HCT116 (cell line): ENCODE data around the gene KCNIP3. TPM values are rescaled to one million over a fixed set of nuclear protein-coding genes. Genes with fewer than 3 reads are reported as not detected.

Experiments
- ATAC-seq: fragments of 200-7000 bp; cut with Tn5 transposase; 2 replicates; pipeline ENCODE4 v1.9.1; 2020; ENCODE audit warnings: mild to moderate bottlenecking, moderate library complexity
- BruUV-seq: library from RNA; stranded (reverse); fragments of 400-500 nt; replicated peaks from 2 replicates; lab custom pipeline; 2021; lab: Mats Ljungman, UMichigan
- CTCF ChIA-PET: fragments of 300-600 bp; sonication (Branson Sonifier 250); formaldehyde crosslinking; loops from one replicate; lab custom pipeline; 2021; ENCODE audit warnings: antibody characterized with exemption; lab: Charles Lee
- POLR2A ChIA-PET: fragments of 300-600, 350-600 bp; sonication (Branson Sonifier 250); formaldehyde crosslinking; loops from one replicate; lab custom pipeline; 2021; ENCODE audit warnings: antibody characterized with exemption; lab: Charles Lee
- RAD21 ChIA-PET, 2 experiments: fragments of 300-600 bp; sonication (Branson Sonifier 250); formaldehyde crosslinking; loops; one replicate each; lab custom pipeline; 2023; ENCODE audit warnings: low total read pairs in 2 of 2; ENCODE audit not compliant: uncharacterized antibody in 2 of 2, unreplicated experiment in 2 of 2, low non-redundant PET in 1 of 2; lab: Charles Lee
- DNase-seq: peaks from one replicate; pipeline ENCODE4 v3.0.0-alpha.2; 2010; ENCODE audit warnings: low read depth, low spot score
- H2AFZ ChIP-seq: fragments of 200-600 bp; shearing (Covaris generic), sonication (generic); 2 replicates; pipeline ENCODE4 v1.6.1; 2017; ENCODE audit warnings: low read depth, mixed run types, mixed read lengths, antibody characterized with exemption, low read length; ENCODE audit not compliant: poor library complexity, severe bottlenecking
- H3K27ac ChIP-seq: 2 replicates; pipeline ENCODE4 v1.5.1; 2012; ENCODE audit warnings: low read depth, low read length
- H3K27me3 ChIP-seq: fragments of 200-600 bp; sonication (generic); 2 replicates; pipeline ENCODE4 v1.6.1; 2016; ENCODE audit warnings: mixed run types, low read length, mixed read lengths; ENCODE audit not compliant: insufficient read depth
- H3K36me3 ChIP-seq, 2 experiments: fragments of 200-500 bp in 1 of 2; fragments of 200-600 bp in 1 of 2; sonication (Bioruptor generic) in 1 of 2; sonication (generic) in 1 of 2; 2 replicates each; pipeline versions ENCODE4 v1.5.1 to v1.6.1; 2014 to 2016; ENCODE audit warnings: low read length in 2 of 2, inconsistent platforms in 1 of 2, mixed read lengths in 1 of 2, mixed run types in 1 of 2; ENCODE audit not compliant: insufficient read depth in 2 of 2, control insufficient read depth in 1 of 2
- H3K4me1 ChIP-seq, 2 experiments: fragments of 200-600 bp in 1 of 2; sonication (generic) in 1 of 2; 2 replicates each; pipeline versions ENCODE4 v1.5.1 to v1.6.1; 2012 to 2017; ENCODE audit warnings: low read length in 2 of 2, inconsistent platforms in 1 of 2, mild to moderate bottlenecking in 1 of 2, mixed read lengths in 1 of 2, mixed run types in 1 of 2, moderate library complexity in 1 of 2; ENCODE audit not compliant: insufficient read depth in 2 of 2, control insufficient read depth in 1 of 2
- H3K4me2 ChIP-seq: fragments of 200-600 bp; sonication (generic); 2 replicates; pipeline ENCODE4 v1.6.1; 2017; ENCODE audit warnings: mixed run types, low read length, mixed read lengths
- H3K4me3 ChIP-seq, 2 experiments: fragments of 200-600 bp in 1 of 2; sonication (generic) in 1 of 2; replicated peaks in 1 of 2; 2 replicates each; pipeline ENCODE4 v1.5.1; 2011 to 2016; ENCODE audit warnings: low read length in 2 of 2, control low read depth in 1 of 2, low read depth in 1 of 2, mild to moderate bottlenecking in 1 of 2, mixed read lengths in 1 of 2, mixed run types in 1 of 2
- H3K79me2 ChIP-seq: fragments of 200-600 bp; sonication (generic); 2 replicates; pipeline ENCODE4 v1.6.1; 2017; ENCODE audit warnings: mild to moderate bottlenecking, mixed run types, low read length, moderate library complexity, mixed read lengths; ENCODE audit not compliant: insufficient read depth
- H3K9ac ChIP-seq: fragments of 200-600 bp; sonication (generic); 2 replicates; pipeline ENCODE4 v1.6.1; 2016; ENCODE audit warnings: low read length, mixed read lengths
- H3K9me2 ChIP-seq: fragments of 200-600 bp; sonication (generic), shearing (Covaris generic); 2 replicates; pipeline ENCODE4 v1.6.1; 2017; ENCODE audit warnings: mixed run types, mild to moderate bottlenecking, moderate library complexity; ENCODE audit not compliant: insufficient read depth
- H3K9me3 ChIP-seq, 2 experiments: fragments of 200-500 bp in 1 of 2; fragments of 200-600 bp in 1 of 2; sonication (Bioruptor generic) in 1 of 2; sonication (generic) in 1 of 2; 2 replicates each; pipeline ENCODE4 v1.6.1; 2014 to 2017; ENCODE audit warnings: low read length in 2 of 2, mixed read lengths in 2 of 2, inconsistent platforms in 1 of 2, low read depth in 1 of 2, mild to moderate bottlenecking in 1 of 2, mixed run types in 1 of 2, moderate library complexity in 1 of 2; ENCODE audit not compliant: control insufficient read depth in 1 of 2, insufficient read depth in 1 of 2
- H4K20me1 ChIP-seq: fragments of 200-600 bp; sonication (generic), shearing (Covaris generic); 2 replicates; pipeline ENCODE4 v1.6.1; 2017; ENCODE audit warnings: mixed run types, mild to moderate bottlenecking, moderate library complexity; ENCODE audit not compliant: insufficient read depth
- CBX3 ChIP-seq: IDR thresholded peaks from 2 replicates; pipeline ENCODE4 v1.6.1; 2012; ENCODE audit warnings: low read depth
- CEBPB ChIP-seq: IDR thresholded peaks from 2 replicates; pipeline ENCODE4 v1.6.1; 2012; ENCODE audit warnings: low read depth
- EGR1 ChIP-seq: IDR thresholded peaks from 2 replicates; pipeline ENCODE4 v1.6.1; 2012; ENCODE audit warnings: low read depth
- ELF1 ChIP-seq: IDR thresholded peaks from 2 replicates; pipeline ENCODE4 v1.6.1; 2012; ENCODE audit warnings: low read depth, borderline replicate concordance
- EZH2 ChIP-seq: fragments of 200-600 bp; sonication (generic); IDR thresholded peaks from 2 replicates; pipeline ENCODE4 v1.6.1; 2017; ENCODE audit warnings: antibody characterized with exemption, mixed run types
- EZH2phosphoT487 ChIP-seq: fragments of 200-600 bp; IDR thresholded peaks from 2 replicates; pipeline ENCODE4 v1.6.1; 2018; ENCODE audit warnings: antibody characterized with exemption, borderline replicate concordance
- JUND ChIP-seq: IDR thresholded peaks from 2 replicates; pipeline ENCODE4 v1.6.1; 2012
- POLR2A ChIP-seq: IDR thresholded peaks from 2 replicates; pipeline ENCODE4 v1.7.0; 2011; ENCODE audit warnings: borderline replicate concordance; ENCODE audit not compliant: insufficient read depth, insufficient read length; ENCODE audit errors: extremely low read depth
- POLR2AphosphoS5 ChIP-seq: IDR thresholded peaks from 2 replicates; pipeline ENCODE4 v1.6.1; 2011; ENCODE audit warnings: mild to moderate bottlenecking, low read depth, low read length, moderate library complexity
- RAD21 ChIP-seq: IDR thresholded peaks from 2 replicates; pipeline ENCODE4 v1.6.1; 2012; ENCODE audit warnings: low read depth, mild to moderate bottlenecking
- SIN3A ChIP-seq: IDR thresholded peaks from 2 replicates; pipeline ENCODE4 v1.6.1; 2012; ENCODE audit warnings: low read depth
- SP1 ChIP-seq: IDR thresholded peaks from 2 replicates; pipeline ENCODE4 v1.6.1; 2012; ENCODE audit warnings: low read depth
- SRF ChIP-seq: IDR thresholded peaks from 2 replicates; pipeline ENCODE4 v1.6.1; 2012; ENCODE audit warnings: low read depth
- TCF7L2 ChIP-seq: IDR thresholded peaks from 2 replicates; pipeline ENCODE4 v1.7.0; 2011; ENCODE audit warnings: borderline replicate concordance, inconsistent platforms; ENCODE audit not compliant: insufficient read depth, insufficient read length; ENCODE audit errors: extremely low read depth
- YY1 ChIP-seq: IDR thresholded peaks from 2 replicates; pipeline ENCODE4 v1.6.1; 2011; ENCODE audit warnings: low read length, low read depth, moderate library complexity, mild to moderate bottlenecking; ENCODE audit not compliant: insufficient replicate concordance; ENCODE audit errors: extremely low read depth
- intact Hi-C: fragments of 100-400 bp; cut with micrococcal nuclease; formaldehyde crosslinking; loops from 2 replicates; pipeline ENCODE4 v1.10.0; 2022
- total RNA-seq: library from RNA; stranded (reverse); gene quantifications from one replicate; pipeline ENCODE4 v1.2.1, GENCODE V29; 2021; ENCODE audit not compliant: unreplicated experiment
- TF ChIP-seq, protein P1 (sequence below): IDR thresholded peaks from 2 replicates; pipeline ENCODE4 v1.6.1; 2012
- TF ChIP-seq, protein P2 (sequence below): IDR thresholded peaks from 2 replicates; pipeline ENCODE4 v1.6.1; 2011; ENCODE audit warnings: mild to moderate bottlenecking, low read length, moderate library complexity; ENCODE audit not compliant: insufficient replicate concordance; ENCODE audit errors: extremely low read depth
- TF ChIP-seq, protein P3 (sequence below), 3 experiments: fragments of 200-600 bp in 1 of 3; sonication (generic) in 1 of 3; IDR thresholded peaks in 2 of 3; conservative IDR thresholded peaks in 1 of 3; 2 replicates each; pipeline ENCODE4 v1.5.1; 2012 to 2017; ENCODE audit warnings: low read depth in 2 of 3, low read length in 2 of 3, antibody characterized with exemption in 1 of 3, borderline replicate concordance in 1 of 3, control low read depth in 1 of 3, mild to moderate bottlenecking in 1 of 3, mixed read lengths in 1 of 3, mixed run types in 1 of 3, moderate library complexity in 1 of 3; ENCODE audit not compliant: insufficient read depth in 1 of 3

Gene KCNIP3
- total RNA-seq, 1 experiment from 2014 or later, result 3.1 TPM

GRCh38 chr2:95264624-95265023, 32.5 kb upstream of the KCNIP3 start:
- H3K27me3 ChIP-seq, result no peaks in the 10 kb centered on the region
- no TSS peak for BruUV-seq
- no peak overlapping the region for H3K4me2 ChIP-seq
- H3K4me1 ChIP-seq, result peaks cover 0 to 14% of the 10 kb centered on the region in 2 experiments; a peak in 2 of 4 replicates
- no peaks in the 10 kb centered on the region for H3K9me2 ChIP-seq
- no peaks in the 10 kb centered on the region for H3K79me2 ChIP-seq
- no peak overlapping the region for H3K27ac ChIP-seq
- DNase-seq (no peak), ATAC-seq (no peak)
- no peak overlapping the region for H2AFZ ChIP-seq
- CTCF ChIA-PET, result no interaction called here
- no peak overlapping the region for H3K9ac ChIP-seq
- H3K4me3 ChIP-seq, result no peak overlapping the region
- POLR2A ChIA-PET, result no interaction called here
- no peaks in the 10 kb centered on the region for H3K36me3 ChIP-seq
- intact Hi-C loops, result no loop called here
- no peaks in the 10 kb centered on the region for H4K20me1 ChIP-seq
- TF ChIP-seq SP1 (no peak), TCF7L2 (no peak), CEBPB (no peak)
- no peaks in the 10 kb centered on the region for H3K9me3 ChIP-seq
- RAD21 ChIA-PET, result no interaction called here

DNA sequence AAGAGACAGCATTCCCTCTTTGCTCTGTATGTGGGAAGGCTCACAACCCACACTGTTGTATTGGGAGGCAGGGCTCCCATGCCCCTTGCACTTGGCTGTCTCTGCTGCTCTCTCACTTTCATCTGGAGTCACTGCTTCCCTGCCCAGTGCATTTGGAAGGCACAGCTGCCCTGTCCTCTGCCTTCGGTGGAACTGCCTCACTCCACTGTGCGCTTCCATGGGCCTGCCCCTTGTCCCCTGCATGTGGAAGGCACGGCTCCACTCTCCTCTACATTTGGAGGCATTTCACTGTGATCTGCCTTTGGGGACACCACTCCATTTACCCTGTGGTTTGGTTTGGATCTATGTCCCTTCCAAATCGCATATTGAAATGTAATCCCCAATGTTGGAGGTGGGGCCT, 32.0 kb upstream of the KCNIP3 start:
- ATAC-seq, result no peak
- ChIA-PET RAD21 (no interaction called here), CTCF (no interaction called here), POLR2A (no interaction called here)
- no peak overlapping the region for H3K27ac ChIP-seq
- no peaks in the 10 kb centered on the region for H3K36me3 ChIP-seq
- no peaks in the 10 kb centered on the region for H3K9me3 ChIP-seq
- TF ChIP-seq, protein P1, sequence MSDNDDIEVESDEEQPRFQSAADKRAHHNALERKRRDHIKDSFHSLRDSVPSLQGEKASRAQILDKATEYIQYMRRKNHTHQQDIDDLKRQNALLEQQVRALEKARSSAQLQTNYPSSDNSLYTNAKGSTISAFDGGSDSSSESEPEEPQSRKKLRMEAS, result no peak
- no peak for TF ChIP-seq RAD21
- TF ChIP-seq CBX3, result no peak
- no peak for TF ChIP-seq SIN3A
- TF ChIP-seq YY1, result no peak
- TF ChIP-seq CEBPB, result no peak
- TF ChIP-seq, protein P2, sequence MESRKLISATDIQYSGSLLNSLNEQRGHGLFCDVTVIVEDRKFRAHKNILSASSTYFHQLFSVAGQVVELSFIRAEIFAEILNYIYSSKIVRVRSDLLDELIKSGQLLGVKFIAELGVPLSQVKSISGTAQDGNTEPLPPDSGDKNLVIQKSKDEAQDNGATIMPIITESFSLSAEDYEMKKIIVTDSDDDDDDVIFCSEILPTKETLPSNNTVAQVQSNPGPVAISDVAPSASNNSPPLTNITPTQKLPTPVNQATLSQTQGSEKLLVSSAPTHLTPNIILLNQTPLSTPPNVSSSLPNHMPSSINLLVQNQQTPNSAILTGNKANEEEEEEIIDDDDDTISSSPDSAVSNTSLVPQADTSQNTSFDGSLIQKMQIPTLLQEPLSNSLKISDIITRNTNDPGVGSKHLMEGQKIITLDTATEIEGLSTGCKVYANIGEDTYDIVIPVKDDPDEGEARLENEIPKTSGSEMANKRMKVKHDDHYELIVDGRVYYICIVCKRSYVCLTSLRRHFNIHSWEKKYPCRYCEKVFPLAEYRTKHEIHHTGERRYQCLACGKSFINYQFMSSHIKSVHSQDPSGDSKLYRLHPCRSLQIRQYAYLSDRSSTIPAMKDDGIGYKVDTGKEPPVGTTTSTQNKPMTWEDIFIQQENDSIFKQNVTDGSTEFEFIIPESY, result no peak
- TF ChIP-seq, protein P3, sequence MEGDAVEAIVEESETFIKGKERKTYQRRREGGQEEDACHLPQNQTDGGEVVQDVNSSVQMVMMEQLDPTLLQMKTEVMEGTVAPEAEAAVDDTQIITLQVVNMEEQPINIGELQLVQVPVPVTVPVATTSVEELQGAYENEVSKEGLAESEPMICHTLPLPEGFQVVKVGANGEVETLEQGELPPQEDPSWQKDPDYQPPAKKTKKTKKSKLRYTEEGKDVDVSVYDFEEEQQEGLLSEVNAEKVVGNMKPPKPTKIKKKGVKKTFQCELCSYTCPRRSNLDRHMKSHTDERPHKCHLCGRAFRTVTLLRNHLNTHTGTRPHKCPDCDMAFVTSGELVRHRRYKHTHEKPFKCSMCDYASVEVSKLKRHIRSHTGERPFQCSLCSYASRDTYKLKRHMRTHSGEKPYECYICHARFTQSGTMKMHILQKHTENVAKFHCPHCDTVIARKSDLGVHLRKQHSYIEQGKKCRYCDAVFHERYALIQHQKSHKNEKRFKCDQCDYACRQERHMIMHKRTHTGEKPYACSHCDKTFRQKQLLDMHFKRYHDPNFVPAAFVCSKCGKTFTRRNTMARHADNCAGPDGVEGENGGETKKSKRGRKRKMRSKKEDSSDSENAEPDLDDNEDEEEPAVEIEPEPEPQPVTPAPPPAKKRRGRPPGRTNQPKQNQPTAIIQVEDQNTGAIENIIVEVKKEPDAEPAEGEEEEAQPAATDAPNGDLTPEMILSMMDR (IDR thresholded peaks at IDR 0.05 in 2 of 3, conservative IDR thresholded peaks at IDR 0.05 in 1 of 3; ENCODE audit: borderline replicate concordance in 1 of 3, insufficient read depth in 1 of 3, low read depth in 2 of 3, low read length in 2 of 3), result no peak
- no peak for TF ChIP-seq ELF1
- TF ChIP-seq EZH2phosphoT487, result no peak
- no peak for TF ChIP-seq POLR2A
- TF ChIP-seq POLR2AphosphoS5, result no peak
- TF ChIP-seq SRF, result no peak
- no peak for TF ChIP-seq JUND
- TF ChIP-seq SP1, result no peak
- TF ChIP-seq EZH2, result no peak
- TF ChIP-seq EGR1, result no peak
- TF ChIP-seq TCF7L2, result no peak
- H3K79me2 ChIP-seq, result no peaks in the 10 kb centered on the region
- H3K27me3 ChIP-seq, result no peaks in the 10 kb centered on the region
- no peaks in the 10 kb centered on the region for H4K20me1 ChIP-seq
- no peak overlapping the region for H3K9ac ChIP-seq
- intact Hi-C loops, result no loop called here
- no peak overlapping the region for H3K4me3 ChIP-seq
- no peak overlapping the region for H2AFZ ChIP-seq
- no peaks in the 10 kb centered on the region for H3K9me2 ChIP-seq
- no peak overlapping the region for H3K4me2 ChIP-seq
- no peak for DNase-seq
- BruUV-seq, result no TSS peak
- H3K4me1 ChIP-seq, result peaks cover 0 to 14% of the 10 kb centered on the region in 2 experiments; a peak in 2 of 4 replicates
